K562 (cell line): ENCODE data around the gene RER1. TPM values are rescaled to one million over a fixed set of nuclear protein-coding genes. Genes with fewer than 3 reads are reported as not detected.

Experiments
- ARID1B ChIP-seq: fragments of 450-650 bp; IDR thresholded peaks from 2 replicates; pipeline ENCODE4 v1.6.1; 2016; ENCODE audit warnings: antibody characterized with exemption, mild to moderate bottlenecking, inconsistent platforms
- BCL6 ChIP-seq: fragments of 250-450 bp; sonication (Bioruptor Pico); IDR thresholded peaks from 2 replicates; pipeline ENCODE4 v1.4.0; 2020
- CBX2 ChIP-seq: fragments of 200-600 bp; sonication (generic); IDR thresholded peaks from one replicate; pipeline ENCODE4 v1.6.1; 2012; ENCODE audit warnings: mild to moderate bottlenecking, low read length, inconsistent platforms; ENCODE audit not compliant: insufficient read depth, poor library complexity, severe bottlenecking
- CBX3 ChIP-seq, 2 experiments: IDR thresholded peaks; 1 replicate in 1 of 2; 2 replicates in 1 of 2; pipeline ENCODE4 v1.6.1; 2012; ENCODE audit warnings: inconsistent platforms in 2 of 2, low read length in 2 of 2, borderline replicate concordance in 1 of 2, control low read depth in 1 of 2
- HDAC1 ChIP-seq, 2 experiments: fragments of 450-650 bp; IDR thresholded peaks; 2 replicates each; pipeline ENCODE4 v1.6.1; 2016 to 2017; ENCODE audit warnings: inconsistent platforms in 1 of 2, mild to moderate bottlenecking in 1 of 2, moderate library complexity in 1 of 2
- HNRNPH1 ChIP-seq: fragments of 200-400 bp; formaldehyde crosslinking; optimal IDR thresholded peaks from 2 replicates; pipeline ENCODE3; 2017; ENCODE audit warnings: low read depth, mild to moderate bottlenecking, low read length, moderate library complexity
- LCOR ChIP-seq: sonication (generic); formaldehyde crosslinking; IDR thresholded peaks from 2 replicates; pipeline ENCODE4 v1.8.0; 2022; ENCODE audit warnings: mild to moderate bottlenecking, missing genetic modification reagents
- MXI1 ChIP-seq: IDR thresholded peaks from 2 replicates; pipeline ENCODE4 v1.6.1; 2011; ENCODE audit warnings: low read depth, mild to moderate bottlenecking, improper control_type of control experiment, low read length
- NR4A1 ChIP-seq, 2 experiments: fragments of 250-450 bp in 1 of 2; fragments of 450-650 bp in 1 of 2; sonication (Bioruptor Pico) in 1 of 2; IDR thresholded peaks; 2 replicates each; pipeline versions ENCODE4 v1.4.0 to v1.6.1; 2016 to 2020; ENCODE audit warnings: mild to moderate bottlenecking in 2 of 2, missing compliant biosample characterization in 1 of 2, missing genetic modification characterization in 1 of 2, moderate library complexity in 1 of 2
- PTBP1 ChIP-seq: fragments of 200-400 bp; formaldehyde crosslinking; IDR thresholded peaks from 2 replicates; pipeline ENCODE4 v1.6.1; 2017; ENCODE audit warnings: low read depth, low read length
- PTTG1 ChIP-seq: fragments of 450-650 bp; IDR thresholded peaks from 2 replicates; pipeline ENCODE4 v1.6.1; 2016; ENCODE audit warnings: low read depth, mild to moderate bottlenecking, missing genetic modification characterization, missing compliant biosample characterization
- RNF2 ChIP-seq: sonication (generic); IDR thresholded peaks from 2 replicates; pipeline ENCODE4 v1.6.1; 2016
- STAT5A ChIP-seq: IDR thresholded peaks from 2 replicates; pipeline ENCODE4 v1.6.1; 2012; ENCODE audit warnings: low read length, inconsistent platforms, borderline replicate concordance
- TAF7 ChIP-seq: fragments of 450-650 bp; IDR thresholded peaks from 2 replicates; pipeline ENCODE4 v1.6.1; 2016; ENCODE audit warnings: missing genetic modification characterization, missing compliant biosample characterization
- ZBTB17 ChIP-seq: fragments of 450-650 bp; formaldehyde crosslinking; IDR thresholded peaks from 2 replicates; pipeline ENCODE4 v1.4.0; 2020; ENCODE audit warnings: mild to moderate bottlenecking
- ZNF165 ChIP-seq: fragments of 250-450 bp; sonication (Bioruptor Pico); IDR thresholded peaks from 2 replicates; pipeline ENCODE4 v1.4.0; 2020; ENCODE audit warnings: borderline replicate concordance
- ZNF668 ChIP-seq: fragments of 250-450 bp; sonication (Bioruptor Pico); IDR thresholded peaks from 2 replicates; pipeline ENCODE4 v1.8.0; 2022; ENCODE audit warnings: mild to moderate bottlenecking, inconsistent platforms
- ZNF695 ChIP-seq: fragments of 450-650 bp; formaldehyde crosslinking; IDR thresholded peaks from 2 replicates; pipeline ENCODE4 v1.4.0; 2020; ENCODE audit warnings: mild to moderate bottlenecking, moderate library complexity
- polyA plus RNA-seq, 8 experiments: library from polyadenylated mRNA; depleted of rRNA in 4 of 8; stranded (reverse) in 5 of 8; unstranded in 3 of 8; fragments of >200 nt; fragmentation: Nextera tagmentation in 2 of 8; fragmentation: Illumina TruSeq in 1 of 8; extraction: Ambion mirVana in 2 of 8; extraction: Trizol in 1 of 8; gene quantifications; 2 replicates each; pipeline versions ENCODE4 v1.2.1 to v1.2.3, GENCODE V29; 2011 to 2014; ENCODE audit warnings: inconsistent platforms in 1 of 8, missing spikeins in 1 of 8
- total RNA-seq, 7 experiments: library from RNA; depleted of rRNA in 6 of 7; stranded (reverse); fragments of >200 nt in 6 of 7; fragmentation: Illumina TruSeq in 2 of 7; extraction: Trizol in 2 of 7; gene quantifications; 2 replicates each; pipeline versions ENCODE4 v1.2.1 to v1.2.3, GENCODE V29; 2011 to 2021; ENCODE audit warnings: low replicate concordance in 1 of 7
- TF ChIP-seq, protein P1 (sequence below), 2 experiments: fragments of 150-350 bp in 1 of 2; IDR thresholded peaks; 2 replicates each; pipeline ENCODE4 v1.6.1; 2012 to 2016; ENCODE audit warnings: low read depth in 2 of 2, low read length in 2 of 2, mild to moderate bottlenecking in 1 of 2, moderate library complexity in 1 of 2
- TF ChIP-seq, protein P2 (sequence below): sonication (generic); formaldehyde crosslinking; IDR thresholded peaks from 2 replicates; pipeline ENCODE4 v1.8.1; 2023; ENCODE audit warnings: mild to moderate bottlenecking, missing genetic modification reagents
- TF ChIP-seq, protein P3 (sequence below): conservative IDR thresholded peaks from 2 replicates; pipeline ENCODE4 v1.6.1; 2011; ENCODE audit warnings: low read depth, mild to moderate bottlenecking, low read length; ENCODE audit not compliant: control insufficient read depth
- TF ChIP-seq, protein P4 (sequence below): fragments of 250-450 bp; sonication (Bioruptor Pico); IDR thresholded peaks from 2 replicates; pipeline ENCODE4 v1.5.0; 2021

Gene RER1
- total and polyA plus RNA-seq, 9 of the 15 experiments (the other 6 are each of a cell fraction or from before 2014, with no cell fraction given) = 19.6 to 354 (median 183) TPM

GRCh38 chr1:2412395-2412772, 20.7 kb downstream of the RER1 start, which contains the start of gene PEX10 (continued):
- TF ChIP-seq, protein P1, sequence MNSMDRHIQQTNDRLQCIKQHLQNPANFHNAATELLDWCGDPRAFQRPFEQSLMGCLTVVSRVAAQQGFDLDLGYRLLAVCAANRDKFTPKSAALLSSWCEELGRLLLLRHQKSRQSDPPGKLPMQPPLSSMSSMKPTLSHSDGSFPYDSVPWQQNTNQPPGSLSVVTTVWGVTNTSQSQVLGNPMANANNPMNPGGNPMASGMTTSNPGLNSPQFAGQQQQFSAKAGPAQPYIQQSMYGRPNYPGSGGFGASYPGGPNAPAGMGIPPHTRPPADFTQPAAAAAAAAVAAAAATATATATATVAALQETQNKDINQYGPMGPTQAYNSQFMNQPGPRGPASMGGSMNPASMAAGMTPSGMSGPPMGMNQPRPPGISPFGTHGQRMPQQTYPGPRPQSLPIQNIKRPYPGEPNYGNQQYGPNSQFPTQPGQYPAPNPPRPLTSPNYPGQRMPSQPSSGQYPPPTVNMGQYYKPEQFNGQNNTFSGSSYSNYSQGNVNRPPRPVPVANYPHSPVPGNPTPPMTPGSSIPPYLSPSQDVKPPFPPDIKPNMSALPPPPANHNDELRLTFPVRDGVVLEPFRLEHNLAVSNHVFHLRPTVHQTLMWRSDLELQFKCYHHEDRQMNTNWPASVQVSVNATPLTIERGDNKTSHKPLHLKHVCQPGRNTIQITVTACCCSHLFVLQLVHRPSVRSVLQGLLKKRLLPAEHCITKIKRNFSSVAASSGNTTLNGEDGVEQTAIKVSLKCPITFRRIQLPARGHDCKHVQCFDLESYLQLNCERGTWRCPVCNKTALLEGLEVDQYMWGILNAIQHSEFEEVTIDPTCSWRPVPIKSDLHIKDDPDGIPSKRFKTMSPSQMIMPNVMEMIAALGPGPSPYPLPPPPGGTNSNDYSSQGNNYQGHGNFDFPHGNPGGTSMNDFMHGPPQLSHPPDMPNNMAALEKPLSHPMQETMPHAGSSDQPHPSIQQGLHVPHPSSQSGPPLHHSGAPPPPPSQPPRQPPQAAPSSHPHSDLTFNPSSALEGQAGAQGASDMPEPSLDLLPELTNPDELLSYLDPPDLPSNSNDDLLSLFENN (IDR thresholded peaks at IDR 0.05; ENCODE audit: low read depth in 2 of 2, low read length in 2 of 2) = no peak
- TF ChIP-seq STAT5A (no peak), HDAC1 (IDR thresholded peaks at IDR 0.05) (peak in 1 of 2 experiments; percentile 80; a peak in 1 of 4 replicates), MXI1 (peak; percentile 83; the same call in 1 of the 2 replicates), CBX3 (IDR thresholded peaks at IDR 0.05; ENCODE audit: borderline replicate concordance in 1 of 2, low read length in 2 of 2) (no peak), ZBTB17 (no peak), HNRNPH1 (no peak), ZNF165 (no peak), ZNF668 (no peak), ARID1B (no peak), NR4A1 (CRISPR knock-in tag; IDR thresholded peaks at IDR 0.05) (no peak), NR4A1 (tag; IDR thresholded peaks at IDR 0.05) (no peak), CBX2 (no peak), LCOR (CRISPR knock-in tag) (no peak), RNF2 (no peak), BCL6 (CRISPR knock-in tag) (no peak), TAF7 (tag) (no peak), PTTG1 (no peak), ZNF695 (CRISPR knock-in tag) (no peak), PTBP1 (no peak)
- TF ChIP-seq, protein P2, sequence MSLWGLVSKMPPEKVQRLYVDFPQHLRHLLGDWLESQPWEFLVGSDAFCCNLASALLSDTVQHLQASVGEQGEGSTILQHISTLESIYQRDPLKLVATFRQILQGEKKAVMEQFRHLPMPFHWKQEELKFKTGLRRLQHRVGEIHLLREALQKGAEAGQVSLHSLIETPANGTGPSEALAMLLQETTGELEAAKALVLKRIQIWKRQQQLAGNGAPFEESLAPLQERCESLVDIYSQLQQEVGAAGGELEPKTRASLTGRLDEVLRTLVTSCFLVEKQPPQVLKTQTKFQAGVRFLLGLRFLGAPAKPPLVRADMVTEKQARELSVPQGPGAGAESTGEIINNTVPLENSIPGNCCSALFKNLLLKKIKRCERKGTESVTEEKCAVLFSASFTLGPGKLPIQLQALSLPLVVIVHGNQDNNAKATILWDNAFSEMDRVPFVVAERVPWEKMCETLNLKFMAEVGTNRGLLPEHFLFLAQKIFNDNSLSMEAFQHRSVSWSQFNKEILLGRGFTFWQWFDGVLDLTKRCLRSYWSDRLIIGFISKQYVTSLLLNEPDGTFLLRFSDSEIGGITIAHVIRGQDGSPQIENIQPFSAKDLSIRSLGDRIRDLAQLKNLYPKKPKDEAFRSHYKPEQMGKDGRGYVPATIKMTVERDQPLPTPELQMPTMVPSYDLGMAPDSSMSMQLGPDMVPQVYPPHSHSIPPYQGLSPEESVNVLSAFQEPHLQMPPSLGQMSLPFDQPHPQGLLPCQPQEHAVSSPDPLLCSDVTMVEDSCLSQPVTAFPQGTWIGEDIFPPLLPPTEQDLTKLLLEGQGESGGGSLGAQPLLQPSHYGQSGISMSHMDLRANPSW = no peak; the same call in 1 of the 2 replicates
- TF ChIP-seq, protein P3, sequence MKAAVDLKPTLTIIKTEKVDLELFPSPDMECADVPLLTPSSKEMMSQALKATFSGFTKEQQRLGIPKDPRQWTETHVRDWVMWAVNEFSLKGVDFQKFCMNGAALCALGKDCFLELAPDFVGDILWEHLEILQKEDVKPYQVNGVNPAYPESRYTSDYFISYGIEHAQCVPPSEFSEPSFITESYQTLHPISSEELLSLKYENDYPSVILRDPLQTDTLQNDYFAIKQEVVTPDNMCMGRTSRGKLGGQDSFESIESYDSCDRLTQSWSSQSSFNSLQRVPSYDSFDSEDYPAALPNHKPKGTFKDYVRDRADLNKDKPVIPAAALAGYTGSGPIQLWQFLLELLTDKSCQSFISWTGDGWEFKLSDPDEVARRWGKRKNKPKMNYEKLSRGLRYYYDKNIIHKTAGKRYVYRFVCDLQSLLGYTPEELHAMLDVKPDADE = 0 out of 2 replicates have a peak, but pooled peaks have one; percentile 41
- TF ChIP-seq, protein P4, sequence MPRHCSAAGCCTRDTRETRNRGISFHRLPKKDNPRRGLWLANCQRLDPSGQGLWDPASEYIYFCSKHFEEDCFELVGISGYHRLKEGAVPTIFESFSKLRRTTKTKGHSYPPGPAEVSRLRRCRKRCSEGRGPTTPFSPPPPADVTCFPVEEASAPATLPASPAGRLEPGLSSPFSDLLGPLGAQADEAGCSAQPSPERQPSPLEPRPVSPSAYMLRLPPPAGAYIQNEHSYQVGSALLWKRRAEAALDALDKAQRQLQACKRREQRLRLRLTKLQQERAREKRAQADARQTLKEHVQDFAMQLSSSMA (CRISPR knock-in tag) = no peak
